Gastrocnemius medialis (tissue), 4 donors: ENCODE measurements around the gene XPNPEP3.

ENCODE experiments used
- CTCF ChIP-seq, 5 experiments: fragments of 450-650 bp in 3 of 5; fragments of 200-600 bp in 2 of 5; sonication (generic) in 2 of 5; IDR thresholded peaks in 4 of 5; conservative IDR thresholded peaks in 1 of 5; 1 replicate in 4 of 5; 2 replicates in 1 of 5; pipeline ENCODE4 v1.5.1; 2016 to 2019; ENCODE audit warnings: antibody characterized with exemption in 5 of 5, mild to moderate bottlenecking in 3 of 5, moderate library complexity in 3 of 5
- POLR2A ChIP-seq, 2 donors: fragments of 450-650 bp; IDR thresholded peaks; one replicate each; pipeline ENCODE4 v1.6.1; 2017; ENCODE audit warnings: antibody characterized with exemption in 2 of 2, mild to moderate bottlenecking in 2 of 2, moderate library complexity in 2 of 2

GRCh38 chr22:40829131-40829530, 27.8 kb upstream of the XPNPEP3 start:
- TF ChIP-seq POLR2A (IDR thresholded peaks at IDR 0.05) = no peak
- TF ChIP-seq CTCF (IDR thresholded peaks at IDR 0.05 in 4 of 5, conservative IDR thresholded peaks at IDR 0.05 in 1 of 5) = no peak
